ENCODE results near the gene CPE.
"Not testable (repeated sequence)": the region's sequence is repeated elsewhere in the genome, so short reads cannot be mapped to it uniquely, and the experiment has no call there.

The CPE gene

GRCh38 chr4:165410214-165410613, 31.4 kb downstream of the CPE start:
- DNase-seq = no peak

GRCh38 chr4:165415910-165416309, 37.1 kb downstream of the CPE start:
- DNase-seq = peak in 1 of 2 experiments; percentile 25

GRCh38 chr4:165418073-165418472, 39.3 kb downstream of the CPE start:
- DNase-seq = peak; percentile 63 to 83

GRCh38 chr4:165425629-165426028, 46.8 kb downstream of the CPE start:
- no peak for DNase-seq

- DNase-seq = no peak
Observed at GRCh38 chr4:165426331-165426730, 47.5 kb downstream of the CPE start.

GRCh38 chr4:165426823-165427222, 48.0 kb downstream of the CPE start:
- DNase-seq = no peak

- DNase-seq = no peak
Observed at GRCh38 chr4:165428957-165429356, 50.1 kb downstream of the CPE start.

GRCh38 chr4:165433529-165433928, 54.7 kb downstream of the CPE start:
- DNase-seq = no peak

GRCh38 chr4:165437691-165438090, 58.9 kb downstream of the CPE start:
- DNase-seq = no peak

GRCh38 chr4:165439344-165439743, 60.5 kb downstream of the CPE start:
- DNase-seq = no peak

GRCh38 chr4:165439981-165440380, 61.2 kb downstream of the CPE start:
- DNase-seq = no peak

GRCh38 chr4:165440415-165441158, 61.8 kb downstream of the CPE start:
- no peak for DNase-seq

GRCh38 chr4:165443276-165443675, 64.5 kb downstream of the CPE start:
- no peak for DNase-seq

GRCh38 chr4:165448700-165449099, 69.9 kb downstream of the CPE start:
- no peak for DNase-seq

GRCh38 chr4:165449333-165449732, 70.5 kb downstream of the CPE start:
- DNase-seq = no peak

GRCh38 chr4:165450871-165451270, 72.1 kb downstream of the CPE start:
- DNase-seq = no peak

GRCh38 chr4:165453140-165453539, 74.3 kb downstream of the CPE start:
- not testable (repeated sequence) for DNase-seq

- DNase-seq = no peak
Observed at GRCh38 chr4:165454426-165454825, 75.6 kb downstream of the CPE start.

GRCh38 chr4:165457793-165458192, 79.0 kb downstream of the CPE start:
- DNase-seq = no peak

- no peak for DNase-seq
Observed at GRCh38 chr4:165458471-165458870, 79.7 kb downstream of the CPE start.

GRCh38 chr4:165461159-165461821, 82.5 kb downstream of the CPE start:
- DNase-seq = no peak

GRCh38 chr4:165462009-165462408, 83.2 kb downstream of the CPE start:
- DNase-seq = no peak

- peak in 1 of 2 experiments; percentile 11 for DNase-seq
Observed at GRCh38 chr4:165464376-165464775, 85.6 kb downstream of the CPE start.

GRCh38 chr4:165464813-165465381, 86.1 kb downstream of the CPE start:
- DNase-seq = peak in 1 of 2 experiments; percentile 23

Measured in cerebellar nuclear complex (tissue), 1 donor.